KOPT-K1 (cell line): ENCODE measurements around the gene TMEM164.

Experiments used
- H3K27ac ChIP-seq: fragments of 200-600 bp; sonication (generic); 2 replicates; pipeline ENCODE4 v1.5.1; 2016; ENCODE audit warnings: antibody characterized with exemption, mild to moderate bottlenecking, low read depth, low read length; ENCODE audit not compliant: poor library complexity, severe bottlenecking
- H3K36me3 ChIP-seq: fragments of 200-600 bp; sonication (generic); 2 replicates; pipeline ENCODE4 v1.5.1; 2017; ENCODE audit warnings: antibody characterized with exemption, mild to moderate bottlenecking, low read length, moderate library complexity; ENCODE audit not compliant: insufficient read depth
- H3K9me3 ChIP-seq: fragments of 200-600 bp; sonication (generic); 2 replicates; pipeline ENCODE4 v1.5.1; 2017; ENCODE audit warnings: antibody characterized with exemption, low read length, mild to moderate bottlenecking; ENCODE audit not compliant: insufficient read depth, poor library complexity, severe bottlenecking

The TMEM164 gene

DNA sequence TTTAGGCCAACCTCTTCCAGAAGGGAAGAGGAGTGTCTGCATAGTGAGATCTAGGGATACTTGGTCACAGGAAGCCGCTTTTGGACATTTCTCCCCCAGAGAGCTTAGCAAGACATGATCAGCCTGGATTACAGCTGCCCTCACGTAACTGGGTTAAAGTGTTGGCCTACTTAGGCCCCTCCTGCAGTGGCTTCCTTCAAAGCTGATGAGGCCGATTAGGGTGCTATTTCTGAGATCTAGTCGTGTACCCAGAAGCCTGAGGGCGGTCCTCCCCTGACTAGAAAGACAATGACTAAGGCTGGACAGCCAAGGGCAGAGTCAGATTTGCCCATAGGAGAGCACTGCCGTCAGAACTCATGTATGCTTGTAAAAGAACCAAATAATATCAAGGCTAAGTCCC is 180.0 kb downstream of the TMEM164 start:
- Histone ChIP-seq H3K27ac (no peak overlapping the region), H3K9me3 (peaks cover 4% of the 10 kb centered on the region), H3K36me3 (peaks cover 20% of the 10 kb centered on the region; the same call in 1 of the 2 replicates)

DNA sequence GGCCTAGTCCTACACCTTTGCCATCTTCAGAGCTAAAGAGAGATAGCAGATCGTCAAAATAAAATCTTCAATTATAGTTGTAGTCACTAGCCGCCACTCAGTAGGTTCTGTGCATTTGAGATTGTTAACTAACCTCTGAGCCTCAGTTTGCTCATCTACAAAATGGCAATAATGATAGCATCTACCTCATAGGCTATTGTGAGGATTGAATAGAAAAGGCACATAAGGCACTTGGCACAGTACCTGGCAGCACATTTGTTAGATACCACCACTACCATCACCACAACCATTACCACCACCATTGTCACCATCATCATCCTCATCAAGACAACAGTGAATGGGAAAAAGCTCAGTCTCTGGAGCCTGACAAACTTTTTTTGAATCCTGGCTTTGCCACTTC is 180.4 kb downstream of the TMEM164 start:
- peaks cover 20% of the 10 kb centered on the region; the same call in 1 of the 2 replicates for H3K36me3 ChIP-seq
- peaks cover 4% of the 10 kb centered on the region for H3K9me3 ChIP-seq
- no peak overlapping the region for H3K27ac ChIP-seq

DNA sequence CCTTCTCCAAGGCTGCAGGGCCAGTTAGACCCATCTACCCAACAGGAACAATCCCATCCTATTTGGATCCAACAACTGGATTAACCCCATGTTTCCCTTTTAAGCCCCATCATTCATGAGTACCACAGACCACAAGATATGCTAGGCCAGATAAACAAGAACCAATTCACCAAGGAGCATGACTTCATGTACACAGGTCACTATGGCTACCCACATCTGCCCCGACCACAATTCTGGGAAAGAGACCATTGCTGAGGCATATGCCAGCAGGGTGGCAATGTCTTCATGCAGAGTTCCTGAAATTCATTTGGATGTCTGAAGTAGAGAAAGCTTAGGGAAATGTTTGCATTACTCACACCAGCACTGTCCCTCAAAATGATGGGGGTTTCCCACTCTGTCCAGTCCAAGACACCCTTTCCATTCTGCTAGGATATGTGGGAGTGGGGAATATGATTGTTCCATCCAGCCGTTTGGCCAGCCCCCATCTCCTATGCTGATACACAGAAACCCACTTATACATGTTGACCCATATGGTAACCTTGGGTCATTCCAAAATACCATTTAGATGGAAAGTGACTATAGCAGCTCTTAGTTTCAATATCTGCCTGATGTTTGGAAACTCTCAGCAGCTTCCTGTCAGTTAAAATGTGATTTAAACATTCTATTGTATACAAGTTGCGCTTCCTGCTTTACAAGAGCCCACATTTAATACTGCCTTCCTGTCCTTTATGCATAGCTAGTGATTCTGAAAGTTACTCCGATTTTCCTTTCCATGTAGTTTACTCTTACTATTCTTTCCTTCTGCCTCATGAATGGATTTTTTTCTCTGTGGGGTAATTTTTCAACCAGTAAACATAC is 186.0 kb downstream of the TMEM164 start:
- Histone ChIP-seq H3K9me3 (peaks cover 4% of the 10 kb centered on the region), H3K27ac (peak overlapping the region; percentile 16), H3K36me3 (no peaks in the 10 kb centered on the region)

DNA sequence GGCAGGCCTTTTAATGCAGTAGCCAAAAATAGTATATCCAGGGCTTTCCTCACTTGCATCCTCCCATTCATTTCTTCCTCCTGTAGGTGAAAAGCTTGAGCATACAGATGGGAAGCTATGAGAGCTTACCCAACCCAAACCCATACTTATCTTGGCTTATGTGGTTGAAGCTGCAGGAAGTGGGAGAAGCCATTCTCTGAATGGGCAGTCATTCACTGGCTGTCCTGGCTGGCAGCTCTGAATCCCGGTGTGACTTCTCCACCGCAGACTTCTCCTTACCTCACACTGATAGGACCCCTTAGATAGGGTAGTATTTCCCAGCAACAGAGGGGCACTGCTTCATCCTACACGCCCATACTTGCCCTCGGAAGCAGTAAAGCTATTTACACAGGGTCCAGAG is 189.6 kb downstream of the TMEM164 start:
- Histone ChIP-seq H3K36me3 (no peaks in the 10 kb centered on the region), H3K9me3 (no peaks in the 10 kb centered on the region), H3K27ac (no peak overlapping the region)

DNA sequence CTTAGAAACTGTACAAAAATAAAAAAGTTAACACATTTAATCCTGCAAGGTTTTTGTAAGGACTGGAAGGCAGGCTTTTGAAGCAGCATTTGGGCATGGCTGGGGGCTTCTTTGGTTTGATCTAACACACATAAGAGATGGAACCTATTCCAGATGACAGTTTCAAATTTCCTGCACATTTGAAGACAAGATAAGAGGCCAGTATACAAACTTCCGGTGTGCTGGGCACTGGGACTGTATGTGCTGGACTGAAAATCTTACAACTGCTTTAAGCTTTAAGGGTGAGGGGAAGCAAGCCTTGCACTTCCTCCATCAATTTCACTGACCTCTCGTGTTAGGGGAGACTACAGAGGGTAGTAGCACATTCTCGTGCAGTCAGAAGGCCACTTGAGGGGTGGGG is 192.1 kb downstream of the TMEM164 start:
- H3K27ac ChIP-seq: no peak overlapping the region
- no peaks in the 10 kb centered on the region for H3K9me3 ChIP-seq
- no peaks in the 10 kb centered on the region for H3K36me3 ChIP-seq

DNA sequence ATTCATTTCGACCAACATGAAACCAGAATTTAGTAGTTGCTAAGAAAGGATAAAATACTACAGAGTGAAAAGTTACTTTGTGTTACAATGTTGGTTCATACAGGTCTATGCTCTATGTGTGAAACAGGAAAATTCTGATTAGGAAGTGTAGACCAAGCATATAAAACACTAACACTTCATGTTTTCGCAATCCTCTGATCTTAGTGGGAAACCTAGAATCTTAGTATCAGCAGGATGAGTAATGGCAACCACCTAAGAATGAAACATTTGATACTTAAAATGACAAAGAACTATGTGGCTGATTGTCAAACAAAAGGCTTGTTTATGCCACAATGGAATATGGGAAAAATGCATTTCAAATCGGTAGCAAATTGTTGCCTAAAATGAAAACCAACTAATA is 198.9 kb downstream of the TMEM164 start:
- no peaks in the 10 kb centered on the region for H3K9me3 ChIP-seq
- H3K36me3 ChIP-seq: no peaks in the 10 kb centered on the region
- no peak overlapping the region for H3K27ac ChIP-seq

DNA sequence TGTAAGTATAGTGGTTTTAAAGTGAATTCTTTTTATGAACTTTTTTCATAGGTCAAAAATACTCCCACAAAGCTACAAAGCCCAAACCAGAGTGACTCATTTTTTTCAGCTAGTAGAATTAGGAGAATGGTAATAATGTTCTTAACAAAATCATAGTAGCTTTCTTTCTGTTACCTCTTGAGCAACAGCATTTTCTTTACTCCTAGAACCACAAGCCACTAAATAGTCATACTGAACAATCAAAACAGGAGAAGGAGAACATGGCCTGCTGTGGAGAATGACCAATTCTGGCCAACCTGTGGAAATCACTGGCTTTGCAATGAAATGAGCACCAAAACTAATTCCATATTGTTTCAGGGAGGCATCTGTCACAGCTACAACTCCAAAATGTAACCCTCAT is 202.1 kb downstream of the TMEM164 start:
- Histone ChIP-seq H3K36me3 (no peaks in the 10 kb centered on the region), H3K27ac (no peak overlapping the region), H3K9me3 (no peaks in the 10 kb centered on the region)

DNA sequence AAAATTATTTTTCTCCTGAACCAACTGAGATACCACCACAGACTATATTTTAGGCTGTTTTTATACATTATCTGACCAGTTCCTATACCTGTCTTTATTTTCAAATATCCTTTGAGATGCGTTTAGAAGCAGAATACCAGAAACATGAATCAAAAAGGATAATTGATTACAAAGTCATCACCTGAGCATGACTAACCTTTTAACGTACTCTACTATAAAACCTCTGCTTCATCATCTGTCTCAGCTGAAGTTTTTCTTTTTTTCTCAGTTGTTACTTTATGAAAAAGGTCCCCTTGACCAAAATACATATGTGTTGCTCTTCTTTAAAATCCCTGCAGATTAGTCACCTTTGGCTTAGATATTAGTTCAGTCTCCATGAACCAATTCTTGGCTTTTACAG is 205.2 kb downstream of the TMEM164 start:
- H3K36me3 ChIP-seq: no peaks in the 10 kb centered on the region
- H3K9me3 ChIP-seq: no peaks in the 10 kb centered on the region
- H3K27ac ChIP-seq: no peak overlapping the region

DNA sequence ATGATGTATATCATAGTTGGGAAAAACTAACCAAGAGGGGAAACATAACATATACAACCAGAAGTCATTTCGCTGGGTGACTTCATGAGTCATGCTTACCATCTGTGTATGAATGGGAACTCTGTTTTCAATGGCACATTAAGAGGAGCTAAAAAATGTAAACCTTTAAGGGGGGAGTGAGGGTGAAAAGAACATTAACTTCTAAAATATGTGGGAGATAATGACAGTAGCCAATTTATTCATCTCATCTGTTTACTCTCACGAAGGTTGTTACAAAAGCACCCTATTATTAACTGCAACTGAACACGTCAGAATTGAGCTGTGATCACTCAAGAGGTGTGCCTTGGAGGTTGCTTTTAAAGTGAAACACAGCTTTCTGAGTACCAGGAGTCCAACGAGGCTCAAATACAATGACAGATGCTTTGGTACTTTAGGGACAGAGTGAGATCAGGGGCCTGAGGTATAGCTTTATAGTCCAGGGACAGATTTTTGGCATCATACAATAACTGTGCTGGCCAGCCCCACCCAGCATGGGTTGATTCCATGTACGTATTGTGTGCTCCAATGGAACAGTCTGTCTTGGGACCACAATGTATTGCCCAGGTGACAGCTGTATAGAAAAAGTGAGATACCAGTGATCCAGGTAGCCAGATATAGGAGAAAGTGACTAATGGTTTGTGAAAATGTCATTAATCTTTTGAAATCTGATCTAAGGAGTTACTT is 207.7 kb downstream of the TMEM164 start:
- Histone ChIP-seq H3K36me3 (no peaks in the 10 kb centered on the region), H3K27ac (no peak overlapping the region), H3K9me3 (no peaks in the 10 kb centered on the region)

DNA sequence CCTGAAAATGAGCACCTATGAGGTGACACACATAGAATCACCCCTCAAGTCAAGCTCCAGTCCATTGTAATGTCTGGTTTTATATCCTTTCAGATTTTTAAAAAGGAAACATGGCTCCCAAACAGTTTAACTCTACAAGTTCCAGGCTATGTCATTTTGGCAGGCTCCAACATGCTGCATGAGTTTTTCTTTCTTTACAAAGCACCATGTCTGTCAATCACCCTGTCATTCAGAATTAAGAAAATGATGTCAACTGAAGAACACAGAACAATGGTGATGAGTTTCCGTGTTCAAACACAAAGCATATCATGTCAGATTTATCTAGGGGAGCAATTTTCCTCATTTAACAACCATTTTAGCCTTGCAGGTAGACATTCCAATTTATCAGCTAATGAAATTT is 208.4 kb downstream of the TMEM164 start:
- no peak overlapping the region for H3K27ac ChIP-seq

DNA sequence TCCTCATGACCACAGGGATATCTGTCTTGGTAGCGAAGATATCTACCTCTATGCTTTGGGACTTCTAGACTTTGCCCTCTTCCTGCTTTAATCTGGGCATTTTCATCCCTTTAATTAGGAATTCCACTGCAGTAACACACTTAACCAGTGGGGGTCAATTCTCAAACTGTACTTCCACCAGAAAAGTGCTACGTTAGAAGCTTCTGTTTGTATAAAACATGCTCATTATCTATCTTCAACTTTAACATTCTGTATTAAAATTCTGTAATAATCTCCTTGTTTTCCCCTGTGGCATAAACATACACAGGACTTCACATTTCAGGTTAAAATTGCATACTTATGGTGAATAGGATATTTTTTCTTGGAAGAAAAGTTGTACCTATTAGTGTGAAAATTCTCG is 209.4 kb downstream of the TMEM164 start:
- Histone ChIP-seq H3K27ac (no peak overlapping the region), H3K9me3 (no peaks in the 10 kb centered on the region), H3K36me3 (no peaks in the 10 kb centered on the region)

More for the DNA sequence above, 208.4 kb downstream of the TMEM164 start:
- no peaks in the 10 kb centered on the region for H3K9me3 ChIP-seq
- H3K36me3 ChIP-seq: no peaks in the 10 kb centered on the region

DNA sequence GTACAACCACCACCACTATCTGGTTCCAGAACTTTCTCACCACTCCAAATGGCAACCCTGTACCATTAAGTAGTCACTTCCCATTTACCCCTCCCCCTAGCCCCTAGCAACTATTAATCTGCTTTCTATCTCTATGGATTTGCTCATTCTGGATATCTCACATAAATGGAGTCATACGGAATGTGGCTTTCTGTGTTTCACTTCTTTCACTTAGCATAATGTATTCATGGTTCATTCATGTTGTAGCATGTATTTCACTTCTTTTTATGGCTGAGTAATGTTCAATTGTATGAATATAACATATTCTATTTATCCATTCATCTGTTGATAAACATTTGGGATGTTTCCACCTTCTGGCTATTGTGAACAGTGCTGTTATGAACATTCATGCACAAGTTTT is 210.3 kb downstream of the TMEM164 start:
- Histone ChIP-seq H3K36me3 (no peaks in the 10 kb centered on the region), H3K27ac (no peak overlapping the region), H3K9me3 (no peaks in the 10 kb centered on the region)

DNA sequence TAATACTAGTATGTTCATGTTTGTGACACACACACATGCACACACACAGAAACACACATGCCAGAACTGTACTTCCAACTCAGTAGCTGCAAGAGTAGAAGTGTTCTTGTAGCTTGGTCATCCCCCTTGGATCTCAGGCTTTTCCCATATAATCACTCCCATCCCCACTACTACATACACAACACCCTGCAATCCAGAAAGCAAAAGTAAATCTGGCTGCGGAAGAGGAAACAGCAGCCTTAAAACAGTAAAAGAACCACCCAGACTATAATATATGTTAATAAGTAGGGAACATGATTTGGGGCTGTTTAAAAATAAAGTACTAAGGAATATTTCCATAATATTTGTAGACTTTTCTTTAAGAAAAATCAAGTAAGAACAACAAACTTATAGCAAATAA is 211.8 kb downstream of the TMEM164 start:
- no peaks in the 10 kb centered on the region for H3K9me3 ChIP-seq
- H3K27ac ChIP-seq: no peak overlapping the region
- H3K36me3 ChIP-seq: no peaks in the 10 kb centered on the region

DNA sequence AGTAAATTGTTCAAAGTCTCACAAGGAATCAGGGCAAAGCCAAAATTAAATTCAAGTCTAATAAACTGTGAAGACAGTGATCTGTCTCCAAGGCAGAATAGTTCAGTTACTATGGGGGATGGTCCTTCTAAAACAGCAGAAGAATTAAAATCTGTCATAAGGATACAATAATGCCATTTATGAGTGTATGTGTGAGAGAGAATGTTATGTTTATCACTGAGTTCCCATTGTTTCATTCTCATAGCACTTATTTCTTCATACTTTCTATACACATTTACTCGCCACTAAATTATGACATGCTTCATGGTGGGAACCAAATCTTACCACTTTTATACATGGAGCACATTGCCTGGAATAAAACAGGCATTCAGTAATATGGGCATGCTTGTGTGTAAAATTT is 212.5 kb downstream of the TMEM164 start:
- Histone ChIP-seq H3K36me3 (no peaks in the 10 kb centered on the region), H3K9me3 (no peaks in the 10 kb centered on the region), H3K27ac (no peak overlapping the region)

DNA sequence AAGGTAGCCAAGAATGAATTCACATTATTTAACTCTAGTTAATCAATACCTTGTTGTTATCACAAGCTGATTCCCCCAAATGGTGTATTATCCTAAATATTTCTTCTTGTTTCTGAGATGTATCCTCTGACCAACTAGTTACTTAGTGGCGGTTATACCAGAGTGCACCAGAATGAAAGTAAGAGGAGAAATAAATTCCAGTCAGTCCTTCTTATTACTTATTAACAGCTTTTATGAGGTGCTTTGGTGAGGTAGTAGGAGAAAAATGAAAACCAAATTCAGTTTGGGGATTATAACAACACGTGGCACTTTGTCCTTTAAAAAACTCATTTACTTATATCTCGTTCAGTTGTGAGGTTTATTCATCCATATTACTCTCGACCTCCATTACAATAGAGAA is 213.1 kb downstream of the TMEM164 start:
- Histone ChIP-seq H3K36me3 (no peaks in the 10 kb centered on the region), H3K9me3 (no peaks in the 10 kb centered on the region), H3K27ac (no peak overlapping the region)

DNA sequence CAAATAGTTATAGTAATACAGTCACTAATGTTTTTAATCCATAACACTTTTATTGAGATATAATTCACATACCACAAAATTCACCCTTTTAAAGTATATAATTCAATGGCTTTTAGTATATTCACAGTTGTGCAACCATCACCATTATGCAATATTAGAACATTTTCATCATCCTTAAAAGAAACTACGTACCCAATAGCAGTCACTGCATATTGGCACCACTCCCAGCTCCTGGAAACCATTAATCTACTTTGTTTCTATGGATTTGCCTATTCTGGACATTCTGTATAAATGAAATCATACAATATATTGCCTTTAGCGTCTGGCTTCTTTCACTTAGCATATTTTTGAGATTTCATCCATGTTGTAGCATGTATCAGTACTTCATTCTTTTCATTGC is 215.7 kb downstream of the TMEM164 start:
- no peak overlapping the region for H3K27ac ChIP-seq
- no peaks in the 10 kb centered on the region for H3K9me3 ChIP-seq
- H3K36me3 ChIP-seq: no peaks in the 10 kb centered on the region
